Left ventricle myocardium inferior (tissue), 1 donor: ENCODE measurements around the gene RBMS3. TPM values are rescaled to one million over a fixed set of nuclear protein-coding genes. Genes with fewer than 3 reads are reported as not detected.

Experiments
- DNase-seq: peaks from one replicate; pipeline ENCODE4 v3.0.0-alpha.2; 2020
- H3K27ac ChIP-seq: fragments of 200-600 bp; replicated peaks from 2 replicates; pipeline ENCODE4 v1.8.0; 2021
- H3K27me3 ChIP-seq: fragments of 200-600 bp; 2 replicates; pipeline ENCODE4 v1.8.0; 2021; ENCODE audit warnings: low read depth
- H3K36me3 ChIP-seq: fragments of 200-600 bp; 2 replicates; pipeline ENCODE4 v1.8.0; 2021
- H3K4me1 ChIP-seq: fragments of 200-600 bp; 2 replicates; pipeline ENCODE4 v1.8.0; 2021
- H3K4me3 ChIP-seq: fragments of 200-600 bp; 2 replicates; pipeline ENCODE4 v1.8.0; 2021; ENCODE audit warnings: mild to moderate bottlenecking, moderate library complexity
- H3K9me3 ChIP-seq: fragments of 200-600 bp; replicated peaks from 2 replicates; pipeline ENCODE4 v1.8.0; 2021
- CTCF ChIP-seq: fragments of 200-600 bp; IDR thresholded peaks from 2 replicates; pipeline ENCODE4 v1.8.0; 2021; ENCODE audit warnings: antibody characterized with exemption, mild to moderate bottlenecking, borderline replicate concordance
- intact Hi-C: fragments of 100-400 bp; cut with micrococcal nuclease; formaldehyde crosslinking; loops from one replicate; pipeline ENCODE4 v1.11.0; 2022
- total RNA-seq: library from RNA; stranded (reverse); fragmentation: NEBNext Ultra II Directional; extraction: Animal tissue kit (Norgen Biotek cat#: 25700); gene quantifications from one replicate; pipeline ENCODE4 v1.2.1, GENCODE V29; 2021
- donor health status: DM: no; HTN: yes; CAD: no; lungs with severe emphysema.

RBMS3 gene
- total RNA-seq, 1 donor from 2014 or later: 25.3 TPM

GRCh38 chr3:29701326-29701983 is 420.6 kb downstream of the RBMS3 start:
- Histone ChIP-seq H3K4me1 (peaks cover 32% of the 10 kb centered on the region), H3K4me3 (no peak overlapping the region), H3K36me3 (peaks cover 19% of the 10 kb centered on the region), H3K27ac (no peak overlapping the region), H3K27me3 (no peaks in the 10 kb centered on the region), H3K9me3 (peaks cover 11% of the 10 kb centered on the region)
- TF ChIP-seq CTCF: no peak
- DNase-seq: no peak
- intact Hi-C loops: no loop called here

DNA sequence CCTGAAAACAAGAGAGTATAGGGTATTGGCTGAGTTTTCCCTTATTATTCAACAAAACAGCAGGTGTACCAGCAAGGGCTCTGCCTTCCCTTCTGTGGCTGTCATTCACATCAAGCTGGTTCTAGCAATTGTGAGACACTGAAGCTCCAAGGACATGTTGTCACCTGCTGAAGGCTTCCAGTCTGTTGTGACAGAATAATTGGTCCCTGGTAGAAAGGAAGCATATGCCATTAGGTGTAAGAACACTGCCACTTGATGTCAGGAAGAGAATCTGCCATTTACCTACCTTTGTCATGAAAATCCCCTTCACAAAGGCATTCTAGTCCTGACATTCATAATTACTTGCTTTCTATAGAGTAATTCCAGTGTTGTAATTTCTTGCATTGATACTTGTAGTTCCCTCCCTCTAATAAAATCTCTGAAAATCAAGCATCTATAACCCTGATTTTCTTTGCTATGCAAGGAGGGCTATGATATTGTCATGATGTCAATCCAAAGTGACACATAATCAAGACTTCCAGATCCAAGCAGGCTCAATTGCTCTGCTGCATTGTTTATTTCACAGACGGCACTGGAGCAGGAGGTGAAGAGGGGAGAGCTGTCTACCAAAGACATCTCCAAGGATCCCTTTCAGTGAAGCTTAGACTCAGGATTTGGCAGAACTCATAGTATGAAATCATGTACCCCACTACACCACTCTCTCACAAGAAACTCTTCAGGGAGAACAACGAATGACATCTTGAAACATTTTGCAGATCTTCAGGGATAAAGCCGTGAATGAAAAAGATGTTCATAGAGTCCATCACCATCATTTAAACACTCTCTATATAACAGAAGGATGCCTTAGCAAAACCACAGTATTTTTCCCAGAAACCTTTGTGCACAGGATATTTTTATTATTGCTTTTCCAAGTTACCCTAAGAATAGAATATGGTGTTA is 425.3 kb downstream of the RBMS3 start:
- Histone ChIP-seq H3K27ac (peak overlapping the region; percentile 34), H3K4me1 (peaks cover 46% of the 10 kb centered on the region), H3K4me3 (no peak overlapping the region), H3K9me3 (peaks cover 11% of the 10 kb centered on the region), H3K27me3 (no peaks in the 10 kb centered on the region), H3K36me3 (peaks cover 16% of the 10 kb centered on the region)
- TF ChIP-seq CTCF: no peak
- intact Hi-C loops: no loop called here
- DNase-seq: no peak

GRCh38 chr3:29708884-29709283 is 428.0 kb downstream of the RBMS3 start:
- Histone ChIP-seq H3K9me3 (no peaks in the 10 kb centered on the region), H3K4me1 (peaks cover 61% of the 10 kb centered on the region), H3K36me3 (no peaks in the 10 kb centered on the region), H3K27ac (peak overlapping the region; percentile 77), H3K27me3 (no peaks in the 10 kb centered on the region), H3K4me3 (no peak overlapping the region)
- TF ChIP-seq CTCF: no peak
- intact Hi-C loops: no loop called here
- DNase-seq: no peak

- TF ChIP-seq CTCF: no peak
- no peaks in the 10 kb centered on the region for H3K27me3 ChIP-seq
- H3K4me1 ChIP-seq: peaks cover 45% of the 10 kb centered on the region
- H3K36me3 ChIP-seq: no peaks in the 10 kb centered on the region
- DNase-seq: no peak
- H3K27ac ChIP-seq: peak overlapping the region; percentile 77
- H3K4me3 ChIP-seq: no peak overlapping the region
- H3K9me3 ChIP-seq: no peaks in the 10 kb centered on the region
- intact Hi-C loops: no loop called here
Observed at GRCh38 chr3:29711255-29711771, 430.4 kb downstream of the RBMS3 start.

- Histone ChIP-seq H3K36me3 (no peaks in the 10 kb centered on the region), H3K4me1 (peaks cover 30% of the 10 kb centered on the region), H3K9me3 (no peaks in the 10 kb centered on the region), H3K27ac (no peak overlapping the region), H3K4me3 (no peak overlapping the region), H3K27me3 (no peaks in the 10 kb centered on the region)
- TF ChIP-seq CTCF: no peak
- intact Hi-C loops: no loop called here
- no peak for DNase-seq
Observed at GRCh38 chr3:29716213-29716612, 435.3 kb downstream of the RBMS3 start.
